Melanocyte of skin (primary cell): Measurements from ENCODE around the gene SLC34A3. TPM values are rescaled to one million over a fixed set of nuclear protein-coding genes. Genes with fewer than 3 reads are reported as not detected.

Experiments
- total RNA-seq, 2 donors: library from RNA; depleted of rRNA; stranded (reverse); fragments of >200 nt; gene quantifications; 2 replicates each; pipeline ENCODE4 v1.2.3, GENCODE V29; 2012

SLC34A3 gene
- total RNA-seq = not detected

DNA sequence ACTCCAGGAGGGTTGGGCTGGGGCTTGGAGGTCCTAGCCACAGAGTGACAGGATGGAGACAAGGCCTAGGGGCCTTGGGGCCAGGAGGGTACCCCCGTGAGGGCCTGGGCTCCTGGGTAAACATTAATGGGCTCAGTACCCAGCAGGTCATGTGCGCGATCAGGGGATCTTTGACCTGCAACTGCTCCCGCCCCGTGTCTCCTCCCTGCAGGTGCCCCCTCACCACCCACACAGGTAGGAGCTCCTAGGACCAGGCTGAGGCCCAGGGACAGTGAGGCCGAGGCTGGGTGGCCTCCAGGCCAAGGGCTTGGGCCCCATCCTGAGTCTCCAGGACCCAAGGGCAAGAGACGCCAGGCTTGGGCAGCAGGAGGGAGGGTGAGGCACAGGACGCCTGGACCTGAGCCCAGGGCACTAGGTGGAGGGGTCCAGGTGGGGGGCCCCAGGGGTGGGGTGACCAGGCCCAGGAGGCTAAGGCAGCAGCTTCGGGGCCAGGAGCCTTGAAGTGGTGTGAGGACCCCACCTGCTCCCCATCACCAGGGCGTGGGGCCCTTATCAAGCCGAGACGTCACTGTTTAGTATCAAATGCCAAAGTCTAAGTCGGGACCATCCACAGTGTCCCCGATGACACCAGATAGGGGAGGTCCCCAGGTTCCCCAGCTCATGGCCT is at the start of gene SLC34A3:
SLC34A3 (plus strand) TSS at position 197 of the 667 bp plus-strand sequence. CDS start 802 bp downstream, outside the sequence.

DNA sequence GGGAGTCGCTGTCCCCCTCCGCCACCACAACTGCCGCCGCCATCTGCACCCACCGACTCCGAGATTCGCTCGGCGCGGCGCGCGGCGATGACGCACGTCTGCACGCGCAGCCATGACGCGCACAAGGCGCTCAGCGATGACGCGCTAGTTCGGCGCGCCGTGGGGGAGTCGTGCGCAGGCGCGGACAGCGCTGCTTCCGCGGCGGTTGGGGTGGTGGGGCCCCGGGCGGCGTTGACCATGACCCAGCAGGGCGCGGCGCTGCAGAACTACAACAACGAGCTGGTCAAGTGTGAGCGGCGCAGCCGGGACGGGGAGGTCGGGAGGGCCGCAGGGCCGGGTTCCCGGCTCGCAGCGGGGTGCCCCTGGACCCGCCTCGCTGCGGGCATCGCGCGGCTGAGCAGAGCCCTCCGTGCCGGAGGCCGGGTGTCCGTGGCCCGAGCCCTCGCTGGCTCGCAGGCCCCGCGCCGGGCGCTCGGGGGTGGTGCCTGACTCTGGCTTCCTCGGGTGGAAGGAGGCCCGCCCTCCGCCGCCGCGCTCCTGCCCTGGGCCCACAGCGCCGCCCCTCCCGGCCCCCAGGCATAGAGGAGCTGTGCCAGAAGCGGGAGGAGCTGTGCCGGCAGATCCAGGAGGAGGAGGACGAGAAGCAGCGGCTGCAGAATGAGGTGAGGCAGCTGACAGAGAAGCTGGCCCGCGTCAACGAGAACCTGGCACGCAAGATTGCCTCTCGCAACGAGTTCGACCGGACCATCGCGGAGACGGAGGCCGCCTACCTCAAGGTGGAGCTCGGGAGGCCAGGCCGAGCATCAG is 42.0 kb upstream of the SLC34A3 start, which contains the start of the genes ANAPC2 and SSNA1:
ANAPC2 (minus strand) TSS at position 71 of the 807 bp plus-strand sequence; CDS start at position 43, 28 bp downstream.
SSNA1 (plus strand) TSS at position 187 of the 807 bp plus-strand sequence; CDS start at position 238, 51 bp downstream.

DNA sequence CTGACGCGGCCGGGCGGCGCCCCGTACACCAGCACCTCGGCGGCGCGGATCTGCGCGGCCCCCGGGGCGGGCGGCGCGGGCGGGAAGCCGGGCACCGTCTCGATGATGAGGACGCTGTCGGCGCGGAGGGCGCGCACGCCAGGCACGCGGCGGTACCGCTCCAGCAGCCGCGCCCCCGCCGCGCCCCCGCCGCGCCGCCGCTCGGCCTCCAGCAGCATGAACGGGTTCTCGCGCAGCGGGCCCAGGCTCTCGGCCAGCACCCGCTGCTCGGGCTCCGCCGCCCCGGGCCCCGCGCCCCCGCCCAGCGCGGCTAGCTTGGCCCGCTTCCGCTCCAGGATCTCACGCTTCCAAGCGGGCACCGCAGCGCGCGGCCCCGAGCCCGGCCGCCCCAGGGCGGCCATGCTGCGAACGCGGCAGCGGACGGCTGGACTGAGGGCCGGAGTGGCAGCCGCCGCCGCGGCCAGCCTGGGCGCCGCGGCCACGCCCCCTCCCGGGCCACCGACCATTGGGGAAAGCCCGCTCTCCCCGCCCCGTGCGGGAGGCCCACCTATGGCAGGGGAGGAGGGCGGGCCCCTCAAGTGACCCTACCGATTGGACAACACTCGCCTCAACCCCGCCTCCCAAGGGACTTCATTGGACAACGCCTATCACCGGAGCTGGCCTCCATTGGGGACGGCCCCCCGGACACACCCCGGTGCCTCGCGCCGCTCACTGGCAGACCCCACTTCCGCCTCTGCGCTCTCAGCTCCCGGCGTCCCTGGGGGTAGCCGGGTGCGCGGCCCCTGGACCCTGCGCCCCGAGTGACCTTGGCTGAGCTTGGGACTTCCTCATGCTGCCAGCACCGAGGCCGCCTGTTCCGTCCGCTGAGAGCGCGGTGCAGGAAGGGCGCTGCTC is 30.1 kb upstream of the SLC34A3 start, which contains the start of gene TPRN:
TPRN (minus strand) TSS at position 431 of the 894 bp plus-strand sequence; CDS start at position 401, 30 bp downstream.

DNA sequence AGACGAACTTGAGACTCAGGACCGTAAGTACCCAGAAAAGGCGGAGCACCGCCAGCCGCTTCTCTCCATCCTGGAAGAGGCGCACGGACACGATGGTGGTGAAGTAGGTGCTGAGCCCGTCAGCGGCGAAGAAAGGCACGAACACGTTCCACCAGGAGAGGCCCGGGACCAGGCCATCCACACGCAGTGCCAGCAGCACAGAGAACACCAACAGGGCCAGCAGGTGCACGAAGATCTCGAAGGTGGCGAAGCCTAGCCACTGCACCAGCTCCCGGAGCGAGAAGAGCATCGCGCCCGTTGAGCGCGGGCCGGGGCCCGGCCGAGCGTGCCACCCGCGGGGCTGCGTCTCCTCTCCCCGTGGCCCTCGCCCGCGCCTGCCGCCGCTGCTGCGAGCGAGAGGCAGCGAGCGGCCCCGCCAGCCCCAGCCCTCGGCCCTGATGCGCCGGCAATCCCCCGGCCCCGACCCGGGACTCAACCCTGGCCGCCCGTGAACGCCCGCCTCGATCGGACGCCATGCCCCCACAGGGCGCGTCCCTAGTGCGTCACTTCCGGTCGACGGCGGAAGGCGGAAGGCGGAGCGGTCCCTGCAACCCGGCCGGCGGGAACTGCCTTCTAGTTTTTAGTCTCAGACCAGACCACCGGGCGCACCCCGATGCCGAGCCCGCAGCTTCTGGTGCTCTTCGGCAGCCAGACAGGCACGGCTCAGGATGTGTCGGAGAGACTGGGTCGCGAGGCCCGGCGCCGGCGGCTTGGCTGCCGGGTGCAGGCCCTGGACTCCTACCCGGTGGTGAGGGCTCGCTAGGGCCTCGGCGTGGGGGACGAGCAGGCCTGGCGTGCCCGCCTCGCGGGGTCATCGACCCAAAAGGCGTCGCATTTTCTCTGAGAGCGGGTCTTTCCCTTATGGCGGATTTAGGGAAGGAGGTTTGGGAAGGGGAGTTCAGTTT is 25.3 kb upstream of the SLC34A3 start, which contains the start of the genes NDOR1 and TMEM203:
NDOR1 (plus strand) TSS at position 575 of the 944 bp plus-strand sequence; CDS start at position 653, 78 bp downstream.
TMEM203 (minus strand) TSS at position 523 of the 944 bp plus-strand sequence; CDS start at position 289, 234 bp downstream.

DNA sequence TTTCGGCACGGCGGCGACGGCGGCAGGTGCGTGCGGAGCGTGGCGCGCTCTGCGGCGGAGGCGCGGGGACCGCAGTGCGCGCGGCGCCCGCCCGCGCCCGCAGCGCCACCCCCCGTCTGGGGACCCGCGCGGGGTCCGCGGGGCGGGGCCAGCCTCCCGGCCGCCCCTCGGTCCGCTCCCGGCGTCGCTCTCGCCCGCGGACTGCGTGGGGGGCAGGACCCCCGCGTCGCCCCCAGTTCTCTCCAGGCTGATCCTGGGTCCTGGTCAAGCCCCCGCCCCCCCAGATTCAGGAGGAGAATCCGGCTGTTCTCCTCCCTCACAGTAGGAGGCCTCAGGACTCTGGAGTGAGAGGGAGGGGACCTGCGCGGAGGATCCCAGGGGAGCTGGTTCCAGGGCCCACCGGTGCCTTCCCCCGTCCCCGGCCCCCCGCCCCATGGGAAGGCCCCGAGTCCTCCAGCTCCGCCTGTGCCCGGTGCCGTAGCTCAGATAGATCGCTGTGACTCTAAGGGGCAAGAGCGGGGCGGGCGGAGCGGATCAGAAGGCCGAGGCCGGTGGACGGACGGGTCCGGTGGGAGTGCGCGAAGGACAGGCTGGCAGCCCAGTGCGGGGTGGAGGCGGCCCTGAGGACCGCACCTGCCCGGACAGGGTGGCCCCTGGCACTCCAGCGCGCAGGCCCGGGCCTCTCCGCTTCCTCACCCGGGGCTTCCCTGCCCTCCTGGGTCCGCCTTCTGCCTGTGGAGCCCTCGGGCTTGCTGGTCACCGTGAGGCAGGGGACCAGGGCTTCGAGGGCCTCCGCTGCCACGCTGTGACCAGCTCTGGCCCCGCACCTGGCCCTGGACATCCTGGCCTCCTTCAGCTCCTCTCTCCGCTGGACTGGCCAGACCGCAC is 8.3 kb upstream of the SLC34A3 start, which contains the start of gene RNF208:
RNF208 (minus strand) TSS at position 51 of the 888 bp plus-strand sequence. CDS start 1,028 bp downstream, outside the sequence.

DNA sequence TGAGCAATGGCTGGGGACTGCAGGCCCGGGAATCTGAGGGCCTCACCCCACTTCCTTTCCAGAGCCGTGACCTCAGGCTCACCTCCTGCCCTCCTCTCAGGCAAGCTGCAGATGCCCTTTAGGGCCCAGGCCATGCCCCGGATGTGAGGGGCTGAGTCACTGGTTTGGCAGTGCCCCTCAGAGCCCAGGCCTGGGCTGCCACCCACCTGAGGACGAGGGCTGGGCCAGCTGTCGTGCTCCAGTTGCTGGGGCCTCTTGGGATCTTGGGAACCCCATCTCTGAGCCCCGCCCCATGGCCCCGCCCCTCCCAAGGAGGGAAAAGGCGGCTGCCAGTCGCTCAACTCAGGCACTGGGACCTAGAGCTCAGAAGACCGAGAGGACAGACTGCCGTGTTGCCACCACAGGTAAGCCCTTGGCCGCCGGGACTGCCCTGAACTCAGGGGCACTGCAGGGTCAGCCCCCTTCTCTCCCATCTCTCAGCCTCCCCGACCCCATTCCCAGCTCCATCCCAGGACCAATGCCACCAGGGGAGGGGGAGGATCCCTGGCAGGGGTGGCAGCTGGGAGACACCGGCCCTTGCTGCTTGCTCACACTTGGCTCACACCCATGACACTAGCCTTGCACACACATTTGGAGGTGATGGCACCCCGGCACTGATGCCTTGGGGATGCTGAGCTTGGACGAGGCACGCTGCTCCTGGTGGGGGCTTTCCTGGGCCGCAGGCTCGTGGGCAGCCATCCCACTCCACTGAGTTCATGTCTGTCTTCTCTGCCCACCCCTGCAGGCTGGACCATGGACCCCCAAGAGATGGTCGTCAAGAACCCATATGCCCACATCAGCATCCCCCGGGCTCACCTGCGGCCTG is 5.6 kb upstream of the SLC34A3 start, which contains the start of gene CYSRT1:
CYSRT1 (plus strand) TSS at position 345 of the 865 bp plus-strand sequence; CDS start at position 793, 448 bp downstream.

DNA sequence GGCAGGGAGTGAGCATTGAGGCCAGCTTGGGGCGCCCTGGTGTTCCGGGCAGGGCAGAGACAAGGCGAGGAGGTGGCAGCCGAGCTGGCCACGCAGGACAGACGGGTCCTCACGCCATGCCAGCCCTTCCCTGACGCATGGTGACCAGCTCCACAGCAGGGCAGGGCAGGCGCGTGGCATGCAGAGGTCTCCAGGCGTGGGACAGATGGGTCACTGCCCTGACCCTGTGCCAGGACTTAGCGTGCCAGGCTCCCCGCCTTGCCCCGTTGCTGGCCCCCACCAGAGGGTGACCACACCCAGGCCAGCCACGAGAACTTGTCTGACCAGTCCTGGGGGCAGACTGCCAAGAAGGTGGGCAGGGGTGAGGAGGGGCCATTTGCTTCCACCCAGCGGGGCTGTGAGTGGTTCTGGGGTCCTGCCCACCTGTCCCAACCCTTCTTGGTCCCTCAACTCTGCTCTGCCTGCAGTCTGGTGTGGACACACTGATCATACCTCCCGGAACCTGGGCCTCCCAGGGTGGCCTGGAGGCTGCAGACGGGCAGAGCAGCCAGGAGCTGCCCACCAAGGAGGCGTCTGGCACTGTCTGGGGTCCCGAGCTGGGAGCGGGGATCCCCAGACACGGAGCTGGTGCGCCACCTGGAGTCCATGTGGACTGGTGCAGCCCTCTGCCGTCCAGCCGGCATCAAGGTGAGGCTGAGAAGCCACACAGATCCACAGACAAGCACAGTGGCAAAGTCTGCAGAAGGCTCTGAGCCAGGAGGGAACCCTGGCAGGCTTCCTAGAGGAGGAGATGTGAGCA is 3.4 kb upstream of the SLC34A3 start, which contains the start of gene RNF224:
RNF224 (plus strand) TSS at position 449 of the 799 bp plus-strand sequence. CDS start 834 bp downstream, outside the sequence.

DNA sequence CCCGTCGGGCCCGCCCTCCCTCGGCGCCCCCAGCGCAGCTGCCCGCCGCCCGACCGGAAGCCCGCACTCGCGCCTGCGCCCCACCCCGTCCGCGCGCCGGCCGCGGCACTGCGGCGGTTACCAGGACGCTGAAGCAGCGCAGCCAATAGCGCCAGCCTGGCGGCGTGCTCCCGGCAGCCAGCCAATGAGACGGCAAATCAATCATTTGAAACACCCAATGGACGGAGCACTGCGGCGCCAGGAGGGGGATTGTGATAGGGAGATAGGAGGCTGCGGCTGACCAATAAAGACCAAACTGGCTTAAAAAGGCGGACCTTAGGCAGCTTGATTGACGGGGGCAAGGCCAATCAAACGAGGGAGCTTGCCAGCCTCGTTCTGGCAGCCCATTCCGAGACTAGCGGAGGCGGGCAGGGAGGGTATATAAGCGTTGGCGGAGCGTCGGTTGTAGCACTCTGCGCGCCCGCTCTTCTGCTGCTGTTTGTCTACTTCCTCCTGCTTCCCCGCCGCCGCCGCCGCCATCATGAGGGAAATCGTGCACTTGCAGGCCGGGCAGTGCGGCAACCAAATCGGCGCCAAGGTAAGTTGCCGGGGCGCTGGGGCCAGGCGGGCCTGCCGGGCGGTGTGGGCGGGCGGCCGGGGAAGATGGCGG is 10.3 kb downstream of the SLC34A3 start, which contains the start of gene TUBB4B:
TUBB4B (plus strand) TSS at position 447 of the 649 bp plus-strand sequence; CDS start at position 521, 74 bp downstream.

DNA sequence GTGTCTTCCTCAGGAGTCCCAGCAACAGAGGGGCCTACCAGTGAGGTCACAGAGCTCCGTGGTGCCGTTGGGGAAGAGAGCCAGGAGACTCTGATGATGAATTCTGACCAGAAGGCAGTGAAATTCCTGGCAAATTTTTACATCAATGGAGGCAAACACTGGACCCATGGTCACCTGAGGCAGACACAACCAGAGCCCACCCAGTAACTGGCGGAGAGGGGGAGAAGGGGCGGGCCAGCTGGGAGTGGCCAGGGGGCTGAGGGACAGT is 20.4 kb downstream of the SLC34A3 start, which contains the start of gene STPG3:
STPG3 (plus strand) TSS at position 93 of the 268 bp plus-strand sequence; CDS start at position 94, 1 bp downstream.

DNA sequence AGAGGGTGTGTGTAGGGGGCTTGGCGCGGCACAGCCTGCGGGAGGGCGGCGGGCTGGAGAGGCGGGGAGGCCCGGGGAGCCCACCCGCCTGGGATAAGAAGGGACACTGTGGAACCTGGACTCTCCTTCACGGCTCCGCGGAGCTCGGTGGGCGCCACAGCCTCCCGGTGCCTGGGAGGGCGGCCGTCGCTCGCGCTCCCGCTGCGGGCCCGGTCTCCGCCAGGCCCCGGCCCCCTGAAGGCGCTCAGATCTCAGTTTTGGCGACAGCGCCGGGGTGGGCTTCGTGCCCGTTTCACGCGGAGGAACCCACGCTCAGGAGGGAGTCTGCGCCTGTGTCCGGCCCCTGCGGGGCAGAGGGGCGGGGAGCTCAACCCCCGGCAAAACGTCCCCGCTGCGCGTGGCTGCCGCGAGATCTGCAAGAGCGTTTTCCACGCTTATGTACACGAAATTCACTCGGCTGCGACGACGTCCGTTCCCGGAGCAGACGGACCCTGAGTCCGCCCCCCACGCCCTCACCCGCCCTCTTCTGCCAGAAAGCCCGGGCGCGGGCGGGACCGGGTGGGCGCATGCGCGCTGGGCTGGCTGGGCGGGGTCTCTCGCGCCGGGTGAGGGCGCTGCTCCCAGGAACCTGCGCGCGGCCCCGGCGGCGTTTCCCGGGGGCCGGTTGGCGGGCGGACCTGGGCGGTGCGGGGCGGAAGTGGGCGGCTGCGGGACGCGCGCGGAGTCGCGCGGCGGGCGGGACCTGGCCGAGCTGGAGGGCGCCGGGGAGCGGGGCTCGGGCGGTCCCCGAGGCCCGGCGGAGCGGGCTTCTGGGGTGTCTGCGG is 24.1 kb downstream of the SLC34A3 start, which contains the start of gene NELFB:
NELFB (plus strand) TSS at position 704 of the 824 bp plus-strand sequence.

DNA sequence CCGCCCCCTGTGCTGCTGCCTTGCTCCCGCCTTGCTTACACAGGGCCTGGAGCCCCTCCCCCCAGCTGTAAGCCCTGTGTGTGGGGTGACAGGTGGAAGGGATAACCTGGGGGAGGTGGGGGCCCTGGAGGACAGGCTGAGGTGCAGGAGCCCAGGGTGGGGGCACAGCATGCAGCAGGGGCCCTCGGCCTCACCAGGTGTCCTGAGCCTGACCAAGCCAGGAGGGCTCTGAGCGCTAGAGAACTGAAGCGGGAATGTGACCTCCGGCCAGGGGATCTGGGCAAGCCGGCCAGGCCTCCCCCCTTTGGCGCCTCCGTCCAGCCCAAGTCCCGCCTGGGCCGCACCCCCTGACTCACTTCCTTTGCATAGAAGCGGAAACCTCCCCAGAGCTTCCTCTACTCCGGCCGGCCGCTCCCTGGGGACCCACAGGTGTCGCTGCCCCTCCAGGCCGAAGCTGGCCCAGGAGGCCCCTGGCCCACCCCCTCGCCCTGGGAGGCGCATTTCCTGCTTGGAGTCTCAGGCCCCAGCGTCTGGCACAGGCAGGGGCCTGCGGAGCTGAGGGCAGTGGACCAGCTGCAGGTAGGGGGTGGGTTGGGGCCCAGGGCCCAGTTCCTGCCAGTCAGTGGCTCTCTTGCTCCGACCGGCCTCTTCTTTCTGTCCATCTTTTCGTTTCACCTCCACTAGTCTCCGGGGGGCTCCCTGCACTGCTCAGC is 46.8 kb downstream of the SLC34A3 start, which contains the start of gene TOR4A:
TOR4A (plus strand) TSS at position 398 of the 713 bp plus-strand sequence. CDS start 964 bp downstream, outside the sequence.

